ENCODE data around the gene CLCA2. TPM values are rescaled to one million over a fixed set of nuclear protein-coding genes. Genes with fewer than 3 reads are reported as not detected.

The CLCA2 gene
- total RNA-seq, result not detected
- not detected for polyA plus RNA-seq
- 0 reads per million in 6 experiments for total RNA-seq

- no peak within 1 kb of the TSS for H3K4me3 Mint-ChIP-seq
- no peak for ATAC-seq
- H3K9me3 Mint-ChIP-seq, result no peaks in the 10 kb centered on the region
- peaks cover 0 to 2% (median 1%) of the 10 kb centered on the region in 5 donors for H3K27me3 Mint-ChIP-seq
- POLR2A ChIA-PET, result interaction anchor here (1.6 kb wide), 1 partner anchor 27 kb away, joined by 3 read pairs; no protein-coding TSS in a partner anchor
- no peak within 1 kb of the TSS for H3K27ac Mint-ChIP-seq
- no peaks in the 10 kb centered on the region for H3K36me3 Mint-ChIP-seq
- peaks cover 2 to 8% (median 5%) of the 10 kb centered on the region in 4 donors for H3K4me1 Mint-ChIP-seq
- DNase-seq, result no peak
Measured at GRCh38 chr1:86423873-86424272, at the start of gene CLCA2. CLCA2 (plus strand) TSS chr1:86424171; CDS start chr1:86424248, 77 bp downstream.

- H3K27ac Mint-ChIP-seq, result no peak overlapping the region
- POLR2A ChIA-PET, result no interaction called here
Measured at GRCh38 chr1:86375688-86376087, 48.3 kb upstream of the CLCA2 start.

GRCh38 chr1:86377341-86377740 lies 46.6 kb upstream of the CLCA2 start:
- H3K36me3 Mint-ChIP-seq, result peaks cover 7 to 45% (median 30%) of the 10 kb centered on the region in 3 donors

More at GRCh38 chr1:86375688-86376087, 48.3 kb upstream of the CLCA2 start:
- ATAC-seq (no peak), DNase-seq (no peak)
- Mint-ChIP-seq H3K9me3 (peaks cover 0 to 5% (median 0%) of the 10 kb centered on the region in 9 donors), H3K4me3 (no peak overlapping the region), H3K4me1 (peaks cover 0 to 2% (median under 1%) of the 10 kb centered on the region in 4 donors), H3K36me3 (peaks cover 7 to 55% (median 36%) of the 10 kb centered on the region in 3 donors), H3K27me3 (no peaks in the 10 kb centered on the region)

GRCh38 chr1:86378813-86379212 lies 45.2 kb upstream of the CLCA2 start:
- Mint-ChIP-seq H3K4me1 (peaks cover 0 to 20% (median 3%) of the 10 kb centered on the region in 4 donors), H3K36me3 (peaks cover under 1 to 34% (median 25%) of the 10 kb centered on the region in 3 donors), H3K27ac (no peak overlapping the region), H3K4me3 (no peak overlapping the region), H3K27me3 (no peaks in the 10 kb centered on the region), H3K9me3 (peaks cover 0 to 5% (median 0%) of the 10 kb centered on the region in 9 donors)
- ATAC-seq, result no peak
- POLR2A ChIA-PET, result no interaction called here
- no peak for DNase-seq

More at GRCh38 chr1:86377341-86377740, 46.6 kb upstream of the CLCA2 start:
- H3K27ac Mint-ChIP-seq, result peak overlapping the region in 2 of 10 donors; percentile 30 to 51
- no peak for DNase-seq
- peaks cover 0 to 5% (median 0%) of the 10 kb centered on the region in 9 donors for H3K9me3 Mint-ChIP-seq
- peak overlapping the region in 1 of 10 donors; percentile 19 for H3K4me3 Mint-ChIP-seq
- no peaks in the 10 kb centered on the region for H3K27me3 Mint-ChIP-seq
- peaks cover 0 to 6% (median 2%) of the 10 kb centered on the region in 4 donors for H3K4me1 Mint-ChIP-seq
- POLR2A ChIA-PET, result no interaction called here
- ATAC-seq, result no peak

- POLR2A ChIA-PET, result no interaction called here
- H3K4me1 Mint-ChIP-seq, result peaks cover 0 to 20% (median 3%) of the 10 kb centered on the region in 4 donors
- H3K4me3 Mint-ChIP-seq, result peak overlapping the region in 1 of 10 donors; percentile 13
- ATAC-seq (peak; percentile 42 to 45), DNase-seq (peak in 4 of 10 donors; percentile 19 to 59 (median 50))
- peak overlapping the region in 2 of 10 donors; percentile 29 to 65 for H3K27ac Mint-ChIP-seq
- H3K36me3 Mint-ChIP-seq, result peaks cover 0 to 24% (median 22%) of the 10 kb centered on the region in 3 donors
- H3K9me3 Mint-ChIP-seq, result peaks cover 0 to 5% (median 0%) of the 10 kb centered on the region in 9 donors
- H3K27me3 Mint-ChIP-seq, result no peaks in the 10 kb centered on the region
Measured at GRCh38 chr1:86380257-86380861, 43.6 kb upstream of the CLCA2 start.

- POLR2A ChIA-PET, result no interaction called here
- ATAC-seq (no peak), DNase-seq (no peak)
- H3K27ac Mint-ChIP-seq, result no peak overlapping the region
- peaks cover 0 to 5% (median 0%) of the 10 kb centered on the region in 9 donors for H3K9me3 Mint-ChIP-seq
- H3K4me1 Mint-ChIP-seq, result peaks cover 0 to 20% (median 3%) of the 10 kb centered on the region in 4 donors
- H3K4me3 Mint-ChIP-seq, result no peak overlapping the region
- H3K27me3 Mint-ChIP-seq, result no peaks in the 10 kb centered on the region
- peaks cover 0 to 23% (median 21%) of the 10 kb centered on the region in 3 donors for H3K36me3 Mint-ChIP-seq
Measured at GRCh38 chr1:86381223-86381622, 42.7 kb upstream of the CLCA2 start.

- H3K27me3 Mint-ChIP-seq, result no peaks in the 10 kb centered on the region
- ATAC-seq, result no peak
- peak overlapping the region in 6 of 10 donors; percentile 22 to 68 (median 61) for H3K4me3 Mint-ChIP-seq
- H3K9me3 Mint-ChIP-seq, result peaks cover 0 to under 1% (median 0%) of the 10 kb centered on the region in 9 donors
- peak overlapping the region in 5 of 10 donors; percentile 41 to 86 (median 48) for H3K27ac Mint-ChIP-seq
- no peak for DNase-seq
- H3K36me3 Mint-ChIP-seq, result peaks cover 0 to 9% (median 4%) of the 10 kb centered on the region in 3 donors
- POLR2A ChIA-PET, result no interaction called here
- H3K4me1 Mint-ChIP-seq, result peaks cover 0 to 20% (median 3%) of the 10 kb centered on the region in 4 donors
Measured at GRCh38 chr1:86382878-86383277, 41.1 kb upstream of the CLCA2 start.

- no peaks in the 10 kb centered on the region for H3K27me3 Mint-ChIP-seq
- no peak overlapping the region for H3K4me3 Mint-ChIP-seq
- ATAC-seq (no peak), DNase-seq (no peak)
- POLR2A ChIA-PET, result no interaction called here
- peaks cover 0 to 3% (median 2%) of the 10 kb centered on the region in 3 donors for H3K36me3 Mint-ChIP-seq
- peaks cover 10 to 48% (median 39%) of the 10 kb centered on the region in 4 donors for H3K4me1 Mint-ChIP-seq
- peak overlapping the region in 1 of 10 donors; percentile 87 for H3K27ac Mint-ChIP-seq
- H3K9me3 Mint-ChIP-seq, result no peaks in the 10 kb centered on the region
Measured at GRCh38 chr1:86387916-86388627, 35.9 kb upstream of the CLCA2 start.

- DNase-seq (no peak), ATAC-seq (no peak)
- Mint-ChIP-seq H3K27me3 (no peaks in the 10 kb centered on the region), H3K36me3 (peaks cover 0 to 3% (median 2%) of the 10 kb centered on the region in 3 donors), H3K4me3 (peak overlapping the region in 5 of 10 donors; percentile 63 to 81 (median 70)), H3K9me3 (no peaks in the 10 kb centered on the region), H3K4me1 (peaks cover 10 to 48% (median 46%) of the 10 kb centered on the region in 4 donors), H3K27ac (peak overlapping the region in 5 of 10 donors; percentile 51 to 95 (median 87))
- POLR2A ChIA-PET, result no interaction called here
Measured at GRCh38 chr1:86388777-86389176, 35.2 kb upstream of the CLCA2 start.

- peak; percentile 58 to 70 for ATAC-seq
- POLR2A ChIA-PET, result no interaction called here
- H3K27me3 Mint-ChIP-seq, result no peaks in the 10 kb centered on the region
- peaks cover 10 to 51% (median 50%) of the 10 kb centered on the region in 4 donors for H3K4me1 Mint-ChIP-seq
- peaks cover 0 to 3% (median 2%) of the 10 kb centered on the region in 3 donors for H3K36me3 Mint-ChIP-seq
- peak overlapping the region; percentile 51 to 95 (median 82) for H3K27ac Mint-ChIP-seq
- no peaks in the 10 kb centered on the region for H3K9me3 Mint-ChIP-seq
- peak in 2 of 10 donors; percentile 38 to 43 for DNase-seq
- H3K4me3 Mint-ChIP-seq, result peak overlapping the region; percentile 31 to 81 (median 64)
Measured at GRCh38 chr1:86389307-86389706, 34.7 kb upstream of the CLCA2 start.

GRCh38 chr1:86394416-86394815 lies 29.6 kb upstream of the CLCA2 start:
- ATAC-seq (no peak), DNase-seq (no peak)
- peak overlapping the region in 9 of 10 donors; percentile 24 to 100 (median 73) for H3K4me3 Mint-ChIP-seq
- H3K4me1 Mint-ChIP-seq, result peaks cover 16 to 68% (median 66%) of the 10 kb centered on the region in 4 donors
- H3K27ac Mint-ChIP-seq, result peak overlapping the region in 9 of 10 donors; percentile 51 to 99 (median 79)
- no peaks in the 10 kb centered on the region for H3K27me3 Mint-ChIP-seq
- H3K9me3 Mint-ChIP-seq, result no peaks in the 10 kb centered on the region
- POLR2A ChIA-PET, result no interaction called here
- peaks cover 0 to 2% (median 0%) of the 10 kb centered on the region in 3 donors for H3K36me3 Mint-ChIP-seq

- DNase-seq (peak; percentile 80 to 94 (median 88)), ATAC-seq (peak; percentile 98 to 99)
- peaks cover 8 to 53% (median 52%) of the 10 kb centered on the region in 4 donors for H3K4me1 Mint-ChIP-seq
- no peaks in the 10 kb centered on the region for H3K27me3 Mint-ChIP-seq
- peak within 1 kb of the TSS; percentile 95 to 100 (median 98) for H3K4me3 Mint-ChIP-seq
- POLR2A ChIA-PET, result interaction anchor here (0.7 to 2.0 kb wide), 7 partner anchors 10 to 936 kb away, joined by 3 to 32 read pairs (median 3); partner anchors contain the start of genes CLCA2, HS2ST1, SELENOF and SH3GLB1
- peak within 1 kb of the TSS; percentile 96 to 99 (median 98) for H3K27ac Mint-ChIP-seq
- no peaks in the 10 kb centered on the region for H3K36me3 Mint-ChIP-seq
- no peaks in the 10 kb centered on the region for H3K9me3 Mint-ChIP-seq
Measured at GRCh38 chr1:86395751-86396497, 28.0 kb upstream of the CLCA2 start, which contains the start of gene ODF2L. ODF2L (minus strand) TSS chr1:86396323; CDS start chr1:86387027, 9,296 bp downstream.
